GM23338 (cell line): ENCODE results near the gene EPHA10.
A peak's percentile ranks its signal among the peaks of the same experiment; 100 is the strongest.

Experiments used
- CREB1 ChIP-seq: fragments of 250-450 bp; sonication (Bioruptor Pico); IDR thresholded peaks from 2 replicates; pipeline ENCODE4 v1.5.0; 2020; ENCODE audit warnings: low read depth, mild to moderate bottlenecking, moderate library complexity
- CTCF ChIP-seq, 2 experiments: fragments of 200-600 bp in 1 of 2; sonication (generic) in 1 of 2; conservative IDR thresholded peaks; 2 replicates each; pipeline versions ENCODE4 v1.5.1 to v1.6.1; 2016 to 2017; ENCODE audit warnings: antibody characterized with exemption in 2 of 2, low read depth in 2 of 2, mild to moderate bottlenecking in 2 of 2, moderate library complexity in 1 of 2
- ETS1 ChIP-seq: IDR thresholded peaks from 2 replicates; pipeline ENCODE4 v1.6.1; 2016; ENCODE audit warnings: antibody characterized with exemption
- EZH2 ChIP-seq: fragments of 200-600 bp; sonication (generic); IDR thresholded peaks from one replicate; pipeline ENCODE4 v1.8.0; 2017; ENCODE audit warnings: antibody characterized with exemption, mild to moderate bottlenecking, low read depth; ENCODE audit not compliant: unreplicated experiment
- EZH2phosphoT487 ChIP-seq: fragments of 200-600 bp; sonication (generic); IDR thresholded peaks from one replicate; pipeline ENCODE4 v1.8.1; 2018; ENCODE audit warnings: antibody characterized with exemption; ENCODE audit not compliant: unreplicated experiment
- JUNB ChIP-seq: IDR thresholded peaks from one replicate; pipeline ENCODE4 v1.6.1; 2016; ENCODE audit warnings: antibody characterized with exemption; ENCODE audit not compliant: unreplicated experiment
- NANOG ChIP-seq: IDR thresholded peaks from 2 replicates; pipeline ENCODE4 v1.6.1; 2016; ENCODE audit warnings: antibody characterized with exemption, borderline replicate concordance
- POLR2AphosphoS5 ChIP-seq: IDR thresholded peaks from 2 replicates; pipeline ENCODE4 v1.6.1; 2016; ENCODE audit warnings: antibody characterized with exemption, low read depth
- REST ChIP-seq: IDR thresholded peaks from one replicate; pipeline ENCODE4 v1.6.1; 2018; ENCODE audit warnings: antibody characterized with exemption; ENCODE audit not compliant: unreplicated experiment
- STAT1 ChIP-seq: IDR thresholded peaks from one replicate; pipeline ENCODE4 v1.6.1; 2016; ENCODE audit warnings: antibody characterized with exemption; ENCODE audit not compliant: unreplicated experiment
- ZNF114 ChIP-seq: fragments of 250-450 bp; sonication (Bioruptor Pico); IDR thresholded peaks from 2 replicates; pipeline ENCODE4 v1.5.0; 2020; ENCODE audit warnings: mild to moderate bottlenecking, moderate library complexity

GRCh38 chr1:37667023-37667671 is 97.8 kb downstream of the EPHA10 start:
- TF ChIP-seq EZH2 (no peak), CTCF (conservative IDR thresholded peaks at IDR 0.05; ENCODE audit: low read depth in 2 of 2) (peak in 1 of 2 experiments; percentile 46; a peak in 2 of 4 replicates), STAT1 (no peak), CREB1 (CRISPR knock-in tag) (no peak), REST (no peak), ETS1 (no peak), POLR2AphosphoS5 (no peak), EZH2phosphoT487 (no peak), ZNF114 (CRISPR knock-in tag) (no peak), NANOG (no peak), JUNB (no peak)
